Parathyroid adenoma (tissue), 2 donors: ENCODE measurements around the gene COMMD1.
"Not testable (repeated sequence)": the region's sequence is repeated elsewhere in the genome, so short reads cannot be mapped to it uniquely, and the experiment has no call there.

Experiments used
- H2AFZ ChIP-seq: fragments of 300-600 bp; sonication (generic); one replicate; pipeline ENCODE4 v1.7.0; 2017; ENCODE audit warnings: antibody characterized with exemption, mild to moderate bottlenecking
- H3K27ac ChIP-seq: fragments of 300-600 bp; sonication (generic); one replicate; pipeline ENCODE4 v1.7.0; 2017
- H3K27me3 ChIP-seq: fragments of 300-600 bp; sonication (generic); one replicate; pipeline ENCODE4 v1.7.0; 2017; ENCODE audit warnings: low read length; ENCODE audit not compliant: control insufficient read depth, insufficient read depth
- H3K36me3 ChIP-seq: fragments of 300-600 bp; sonication (generic); one replicate; pipeline ENCODE4 v1.7.0; 2017; ENCODE audit warnings: low read length; ENCODE audit not compliant: control insufficient read depth, insufficient read depth
- H3K4me1 ChIP-seq: fragments of 300-600 bp; sonication (generic); one replicate; pipeline ENCODE4 v1.7.0; 2017; ENCODE audit warnings: control low read depth
- H3K4me2 ChIP-seq: fragments of 300-600 bp; sonication (generic); one replicate; pipeline ENCODE4 v1.7.0; 2017; ENCODE audit warnings: low read length
- H3K4me3 ChIP-seq: fragments of 300-600 bp; sonication (generic); one replicate; pipeline ENCODE4 v1.7.0; 2017; ENCODE audit warnings: low read depth, low read length
- H3K79me2 ChIP-seq: fragments of 300-600 bp; sonication (generic); one replicate; pipeline ENCODE4 v1.7.0; 2017; ENCODE audit warnings: control low read depth
- H3K9ac ChIP-seq: fragments of 300-600 bp; sonication (generic); one replicate; pipeline ENCODE4 v1.7.0; 2017; ENCODE audit warnings: mild to moderate bottlenecking
- H3K9me3 ChIP-seq: fragments of 300-600 bp; sonication (generic); one replicate; pipeline ENCODE4 v1.7.0; 2017; ENCODE audit warnings: low read length; ENCODE audit not compliant: control insufficient read depth
- TF ChIP-seq, protein P1 (sequence below): fragments of 300-600 bp; sonication (generic); IDR thresholded peaks from one replicate; pipeline ENCODE4 v1.7.0; 2017; ENCODE audit warnings: antibody characterized with exemption, mild to moderate bottlenecking
- donor health status: primary hyperparathyroidism.

COMMD1 gene

DNA sequence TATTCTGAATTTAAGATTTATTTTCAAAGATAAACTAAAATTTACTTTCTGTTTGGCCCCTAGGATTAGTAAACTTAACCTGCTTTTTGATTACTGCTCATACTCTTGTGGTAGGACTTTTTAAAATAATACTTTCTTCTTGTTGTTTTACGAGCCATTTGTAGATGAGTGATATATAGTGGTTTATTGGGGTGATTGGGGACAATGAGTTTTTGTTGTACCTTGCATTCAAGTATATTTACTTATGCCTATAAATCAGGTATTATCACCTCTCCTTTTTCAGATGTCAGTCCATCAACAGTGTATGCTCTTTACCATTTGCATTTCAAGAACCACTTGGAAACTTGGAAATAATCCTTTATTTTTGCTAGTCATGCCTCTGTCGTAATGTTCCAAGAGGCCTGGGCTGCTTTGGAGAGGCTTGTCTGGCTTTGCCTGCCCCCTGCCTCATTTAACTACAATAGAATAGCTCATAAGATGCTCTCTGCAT is 131.3 kb downstream of the COMMD1 start:
- Histone ChIP-seq H3K4me2 (no peak overlapping the region), H3K4me1 (peaks cover 7% of the 10 kb centered on the region), H3K9me3 (no peaks in the 10 kb centered on the region), H3K27ac (no peak overlapping the region), H3K36me3 (no peaks in the 10 kb centered on the region), H3K79me2 (peaks cover 16% of the 10 kb centered on the region), H3K9ac (no peak overlapping the region), H2AFZ (no peak overlapping the region), H3K4me3 (no peak overlapping the region), H3K27me3 (no peaks in the 10 kb centered on the region)
- TF ChIP-seq, protein P1, sequence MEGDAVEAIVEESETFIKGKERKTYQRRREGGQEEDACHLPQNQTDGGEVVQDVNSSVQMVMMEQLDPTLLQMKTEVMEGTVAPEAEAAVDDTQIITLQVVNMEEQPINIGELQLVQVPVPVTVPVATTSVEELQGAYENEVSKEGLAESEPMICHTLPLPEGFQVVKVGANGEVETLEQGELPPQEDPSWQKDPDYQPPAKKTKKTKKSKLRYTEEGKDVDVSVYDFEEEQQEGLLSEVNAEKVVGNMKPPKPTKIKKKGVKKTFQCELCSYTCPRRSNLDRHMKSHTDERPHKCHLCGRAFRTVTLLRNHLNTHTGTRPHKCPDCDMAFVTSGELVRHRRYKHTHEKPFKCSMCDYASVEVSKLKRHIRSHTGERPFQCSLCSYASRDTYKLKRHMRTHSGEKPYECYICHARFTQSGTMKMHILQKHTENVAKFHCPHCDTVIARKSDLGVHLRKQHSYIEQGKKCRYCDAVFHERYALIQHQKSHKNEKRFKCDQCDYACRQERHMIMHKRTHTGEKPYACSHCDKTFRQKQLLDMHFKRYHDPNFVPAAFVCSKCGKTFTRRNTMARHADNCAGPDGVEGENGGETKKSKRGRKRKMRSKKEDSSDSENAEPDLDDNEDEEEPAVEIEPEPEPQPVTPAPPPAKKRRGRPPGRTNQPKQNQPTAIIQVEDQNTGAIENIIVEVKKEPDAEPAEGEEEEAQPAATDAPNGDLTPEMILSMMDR = no peak

DNA sequence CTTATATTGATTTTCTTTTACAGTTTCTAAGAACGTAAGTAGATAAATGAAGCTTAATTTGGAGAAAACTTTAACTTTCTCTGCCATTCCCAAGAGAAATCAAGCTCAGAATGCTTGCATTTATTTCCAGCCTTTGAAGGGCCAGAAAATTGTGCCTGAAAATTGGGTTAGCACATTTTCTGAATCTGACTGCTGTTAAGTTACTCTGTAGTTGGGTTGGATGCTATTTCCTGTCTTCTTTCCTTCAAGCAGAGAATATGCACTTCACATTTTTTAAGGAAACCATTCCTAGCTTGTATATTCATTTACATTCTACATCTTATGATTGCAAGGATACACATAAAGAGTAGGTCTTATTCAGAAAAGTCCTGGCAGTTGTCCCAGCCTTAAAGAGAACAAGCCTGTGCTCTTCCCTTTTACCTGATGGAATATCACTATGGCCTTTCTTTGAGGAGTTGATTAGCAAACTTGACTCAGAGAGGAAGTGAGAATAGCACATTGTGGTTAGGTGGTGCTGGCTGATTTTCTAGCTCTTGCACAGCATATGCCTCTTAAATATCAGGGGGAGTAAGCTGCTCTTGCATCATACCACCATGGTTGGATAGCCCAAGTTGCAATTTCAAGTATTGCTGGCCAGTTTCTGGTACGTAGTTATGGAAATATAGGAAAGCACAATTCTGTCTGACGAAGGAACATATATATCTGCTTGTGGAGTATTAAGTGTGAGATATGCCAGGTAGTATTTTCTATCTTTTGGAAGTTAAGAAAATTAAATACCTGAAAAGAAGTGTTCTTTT is 133.7 kb downstream of the COMMD1 start:
- no peak overlapping the region for H3K4me3 ChIP-seq
- H3K4me2 ChIP-seq = no peak overlapping the region
- no peak overlapping the region for H3K27ac ChIP-seq
- no peaks in the 10 kb centered on the region for H3K27me3 ChIP-seq
- peaks cover 3% of the 10 kb centered on the region for H3K4me1 ChIP-seq
- no peak overlapping the region for H3K9ac ChIP-seq
- H2AFZ ChIP-seq = no peak overlapping the region
- peaks cover 19% of the 10 kb centered on the region for H3K79me2 ChIP-seq
- TF ChIP-seq, protein P1 = no peak
- H3K36me3 ChIP-seq = no peaks in the 10 kb centered on the region
- H3K9me3 ChIP-seq = no peaks in the 10 kb centered on the region

DNA sequence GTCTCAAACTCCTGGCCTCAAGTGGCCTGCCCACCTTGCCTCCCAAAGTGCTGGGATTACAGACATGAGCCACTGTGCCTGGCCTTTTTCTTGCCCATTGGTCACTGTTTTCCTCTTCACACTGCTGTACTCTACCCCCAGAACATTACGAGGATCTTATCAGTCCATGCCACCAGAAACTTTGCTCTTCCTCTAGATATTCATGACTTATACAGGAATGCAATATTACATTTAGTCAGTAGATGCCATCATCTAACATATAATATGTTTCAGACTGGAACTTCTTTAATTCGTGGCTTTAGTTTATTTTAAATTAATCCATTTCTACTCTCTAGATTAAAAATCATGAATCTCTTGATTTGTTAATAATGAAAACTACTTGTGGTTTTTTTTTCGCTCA is 135.5 kb downstream of the COMMD1 start:
- Histone ChIP-seq H3K4me1 (peaks cover 2% of the 10 kb centered on the region), H3K27ac (no peak overlapping the region), H3K9ac (no peak overlapping the region), H3K4me3 (no peak overlapping the region), H2AFZ (no peak overlapping the region), H3K79me2 (peaks cover 19% of the 10 kb centered on the region), H3K27me3 (no peaks in the 10 kb centered on the region), H3K4me2 (no peak overlapping the region), H3K9me3 (no peaks in the 10 kb centered on the region), H3K36me3 (no peaks in the 10 kb centered on the region)
- TF ChIP-seq, protein P1 = no peak

DNA sequence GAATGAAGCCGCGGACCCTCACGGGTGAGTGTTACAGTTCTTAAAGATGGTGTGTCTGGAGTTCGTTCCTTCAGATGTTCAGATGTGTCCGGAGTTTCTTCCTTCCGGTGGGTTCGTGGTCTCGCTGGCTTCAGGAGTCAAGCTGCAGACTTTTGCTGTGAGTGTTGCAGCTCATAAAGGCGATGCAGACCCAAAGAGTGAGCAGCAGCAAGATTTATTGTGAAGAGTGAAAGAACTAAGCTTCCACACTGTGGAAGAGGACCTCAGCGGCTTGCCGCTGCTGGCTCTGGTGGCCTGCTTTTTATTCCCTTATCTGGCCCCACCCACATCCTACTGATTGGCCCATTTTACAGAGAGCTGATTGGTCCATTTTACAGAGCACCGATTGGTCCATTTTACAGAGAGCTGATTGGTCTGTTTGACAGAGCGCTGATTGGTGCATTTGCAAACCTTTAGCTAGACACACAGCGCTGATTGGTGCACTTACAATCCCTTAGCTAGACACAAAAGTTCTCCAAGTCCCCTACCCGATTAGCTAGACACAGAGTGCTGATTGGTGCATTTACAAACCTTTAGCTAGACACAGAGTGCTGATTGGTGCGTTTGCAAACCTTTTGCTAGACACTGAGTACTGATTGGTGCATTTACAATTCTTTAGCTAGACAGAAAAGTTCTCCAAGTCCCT is 136.4 kb downstream of the COMMD1 start:
- not testable (repeated sequence) for H3K27ac ChIP-seq, H3K9ac ChIP-seq, H3K27me3 ChIP-seq, H3K4me1 ChIP-seq, H3K4me3 ChIP-seq, H2AFZ ChIP-seq, H3K4me2 ChIP-seq, H3K9me3 ChIP-seq, H3K36me3 ChIP-seq
- H3K79me2 ChIP-seq = peaks cover 19% of the 10 kb centered on the region

DNA sequence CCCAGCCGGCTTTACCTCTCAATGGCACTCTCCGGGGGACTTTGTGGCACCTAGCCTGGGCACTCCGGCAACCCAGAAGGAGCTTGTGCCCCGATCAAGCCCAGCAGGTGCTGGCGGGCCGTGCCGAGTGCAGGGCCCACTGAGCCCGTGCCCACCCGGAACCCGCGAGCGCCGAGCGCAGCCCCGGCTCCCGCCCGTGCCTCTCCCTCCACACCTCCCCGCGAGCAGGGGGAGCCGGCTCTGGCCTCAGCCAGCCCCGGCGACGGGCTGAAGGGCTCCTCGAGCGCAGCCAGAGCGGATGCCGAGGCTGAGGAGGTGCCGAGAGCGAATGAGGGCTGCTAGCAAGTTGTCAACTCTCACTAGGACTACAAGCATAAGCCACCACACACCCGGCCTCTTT is 136.9 kb downstream of the COMMD1 start:
- Histone ChIP-seq H3K4me3 (no peak overlapping the region), H3K9me3 (no peaks in the 10 kb centered on the region), H3K27me3 (no peaks in the 10 kb centered on the region), H3K36me3 (no peaks in the 10 kb centered on the region), H3K79me2 (peaks cover 19% of the 10 kb centered on the region), H3K4me1 (peaks cover 3% of the 10 kb centered on the region), H3K27ac (no peak overlapping the region), H3K4me2 (no peak overlapping the region), H3K9ac (no peak overlapping the region), H2AFZ (no peak overlapping the region)
- TF ChIP-seq, protein P1 = no peak
